Lung (tissue), 12 donors: ENCODE results near the gene RBM46. TPM values are rescaled to one million over a fixed set of nuclear protein-coding genes. Genes with fewer than 3 reads are reported as not detected.
"Not testable (repeated sequence)": the region's sequence is repeated elsewhere in the genome, so short reads cannot be mapped to it uniquely, and the experiment has no call there.

Experiments
- ATAC-seq: fragments of 200-7000 bp; cut with Tn5 transposase; one replicate; pipeline ENCODE4 v1.9.1; 2020; ENCODE audit warnings: moderate number of reproducible peaks; ENCODE audit not compliant: insufficient read depth, low FRiP score
- DNase-seq, 3 donors: peaks; one replicate each; pipeline ENCODE4 v3.0.0-alpha.2; 2013 to 2017
- H3K27ac ChIP-seq, 2 donors: one replicate each; pipeline ENCODE4 v1.5.1; 2013; ENCODE audit warnings: mild to moderate bottlenecking in 2 of 2, moderate library complexity in 2 of 2, control low read depth in 1 of 2, inconsistent platforms in 1 of 2, low read depth in 1 of 2, low read length in 1 of 2
- H3K27me3 ChIP-seq, 3 donors: one replicate each; pipeline ENCODE4 v1.5.1; 2013; ENCODE audit warnings: low read length in 2 of 3; ENCODE audit not compliant: control insufficient read depth in 3 of 3, insufficient read depth in 3 of 3
- H3K36me3 ChIP-seq, 4 donors: one replicate each; pipeline ENCODE4 v1.5.1; 2013; ENCODE audit warnings: low read length in 4 of 4, mild to moderate bottlenecking in 1 of 4, moderate library complexity in 1 of 4; ENCODE audit not compliant: control insufficient read depth in 4 of 4, insufficient read depth in 4 of 4
- H3K4me1 ChIP-seq, 5 donors: one replicate each; pipeline ENCODE4 v1.5.1; 2013; ENCODE audit warnings: low read length in 5 of 5, mild to moderate bottlenecking in 2 of 5, moderate library complexity in 1 of 5; ENCODE audit not compliant: control insufficient read depth in 5 of 5, insufficient read depth in 5 of 5
- H3K4me3 ChIP-seq: one replicate; pipeline ENCODE4 v1.5.1; 2013; ENCODE audit warnings: mild to moderate bottlenecking, control low read depth, moderate library complexity
- H3K9ac ChIP-seq, 2 donors: one replicate each; pipeline ENCODE4 v1.5.1; 2013; ENCODE audit warnings: low read length in 2 of 2, control low read depth in 1 of 2; ENCODE audit not compliant: insufficient read depth in 1 of 2
- H3K9me3 ChIP-seq, 4 donors: one replicate each; pipeline ENCODE4 v1.5.1; 2013; ENCODE audit warnings: low read length in 3 of 4, mild to moderate bottlenecking in 1 of 4, moderate library complexity in 1 of 4; ENCODE audit not compliant: control insufficient read depth in 4 of 4, insufficient read depth in 3 of 4
- CTCF ChIP-seq: IDR thresholded peaks from 2 replicates; pipeline ENCODE4 v1.5.1; 2012; ENCODE audit warnings: mild to moderate bottlenecking; ENCODE audit errors: control extremely low read depth, extremely low read depth
- WGBS, 2 donors: extraction: QIAGEN DNeasy Blood & Tissue Kit; methylation state at CpG; one replicate each; pipeline ENCODE4 v1.1.7; 2013; 5-methylcytosine and 5-hydroxymethylcytosine counted together
- polyA plus RNA-seq, 2 donors: library from polyadenylated mRNA; stranded (reverse); fragments of 200-250 nt; gene quantifications; one replicate each; pipeline ENCODE4 v1.2.1, GENCODE V29; 2013
- total RNA-seq, 2 donors: library from RNA; depleted of rRNA in 1 of 2; stranded (reverse); fragments of >200 nt in 1 of 2; gene quantifications; one replicate each; pipeline ENCODE4 v1.2.1, GENCODE V29; 2014 to 2021
- donor health status: control.
- donor health status: control.
- donor health status: Bipolar disorder and iron deficiency.
- donor health status: healthy.
- donor health status: DM: yes; HTN: yes; CAD: no.

RBM46 gene
- total and polyA plus RNA-seq, 4 donors: 0.06 TPM; not detected in 3

GRCh38 chr4:154868414-154869194 lies 87.5 kb downstream of the RBM46 start:
- WGBS, 2 donors: 56 to 60% methylated on average over 7 of the region's 7 CpGs
- no peak for TF ChIP-seq CTCF
- Histone ChIP-seq H3K9me3 (peaks cover 0 to 7% (median 3%) of the 10 kb centered on the region in 4 donors), H3K9ac (no peak overlapping the region), H3K27me3 (no peaks in the 10 kb centered on the region), H3K27ac (no peak overlapping the region), H3K4me3 (no peak overlapping the region), H3K36me3 (no peaks in the 10 kb centered on the region), H3K4me1 (no peaks in the 10 kb centered on the region)
- DNase-seq (no peak), ATAC-seq (no peak)

GRCh38 chr4:154869301-154869700 lies 88.2 kb downstream of the RBM46 start:
- TF ChIP-seq CTCF: no peak
- Histone ChIP-seq H3K27ac (no peak overlapping the region), H3K4me1 (no peaks in the 10 kb centered on the region), H3K36me3 (no peaks in the 10 kb centered on the region), H3K27me3 (no peaks in the 10 kb centered on the region), H3K4me3 (no peak overlapping the region), H3K9me3 (peaks cover 0 to 7% (median 3%) of the 10 kb centered on the region in 4 donors), H3K9ac (no peak overlapping the region)
- 67 to 86% methylated on average over 3 of the region's 3 CpGs for WGBS, 2 donors
- peak in 2 of 3 donors; percentile 47 to 57 for DNase-seq
- no peak for ATAC-seq

- no peaks in the 10 kb centered on the region for H3K4me1 ChIP-seq
- TF ChIP-seq CTCF: no peak
- DNase-seq: no peak
Observed at GRCh38 chr4:154872198-154872597, 91.1 kb downstream of the RBM46 start.

GRCh38 chr4:154874049-154874448 lies 93.0 kb downstream of the RBM46 start:
- not testable (repeated sequence) for DNase-seq, H3K9me3 ChIP-seq, H3K27ac ChIP-seq, H3K9ac ChIP-seq, H3K4me3 ChIP-seq, H3K27me3 ChIP-seq, H3K36me3 ChIP-seq, ATAC-seq, H3K4me1 ChIP-seq
- 80% methylated on average over 4 of the region's 4 CpGs for WGBS, 2 donors

More at GRCh38 chr4:154872198-154872597, 91.1 kb downstream of the RBM46 start:
- H3K27me3 ChIP-seq: no peaks in the 10 kb centered on the region
- no peak overlapping the region for H3K27ac ChIP-seq
- peaks cover 0 to 7% (median 3%) of the 10 kb centered on the region in 4 donors for H3K9me3 ChIP-seq
- H3K36me3 ChIP-seq: no peaks in the 10 kb centered on the region
- ATAC-seq: no peak
- H3K9ac ChIP-seq: no peak overlapping the region
- H3K4me3 ChIP-seq: no peak overlapping the region
